ENCODE data around the gene AMBP.

Gene AMBP

DNA sequence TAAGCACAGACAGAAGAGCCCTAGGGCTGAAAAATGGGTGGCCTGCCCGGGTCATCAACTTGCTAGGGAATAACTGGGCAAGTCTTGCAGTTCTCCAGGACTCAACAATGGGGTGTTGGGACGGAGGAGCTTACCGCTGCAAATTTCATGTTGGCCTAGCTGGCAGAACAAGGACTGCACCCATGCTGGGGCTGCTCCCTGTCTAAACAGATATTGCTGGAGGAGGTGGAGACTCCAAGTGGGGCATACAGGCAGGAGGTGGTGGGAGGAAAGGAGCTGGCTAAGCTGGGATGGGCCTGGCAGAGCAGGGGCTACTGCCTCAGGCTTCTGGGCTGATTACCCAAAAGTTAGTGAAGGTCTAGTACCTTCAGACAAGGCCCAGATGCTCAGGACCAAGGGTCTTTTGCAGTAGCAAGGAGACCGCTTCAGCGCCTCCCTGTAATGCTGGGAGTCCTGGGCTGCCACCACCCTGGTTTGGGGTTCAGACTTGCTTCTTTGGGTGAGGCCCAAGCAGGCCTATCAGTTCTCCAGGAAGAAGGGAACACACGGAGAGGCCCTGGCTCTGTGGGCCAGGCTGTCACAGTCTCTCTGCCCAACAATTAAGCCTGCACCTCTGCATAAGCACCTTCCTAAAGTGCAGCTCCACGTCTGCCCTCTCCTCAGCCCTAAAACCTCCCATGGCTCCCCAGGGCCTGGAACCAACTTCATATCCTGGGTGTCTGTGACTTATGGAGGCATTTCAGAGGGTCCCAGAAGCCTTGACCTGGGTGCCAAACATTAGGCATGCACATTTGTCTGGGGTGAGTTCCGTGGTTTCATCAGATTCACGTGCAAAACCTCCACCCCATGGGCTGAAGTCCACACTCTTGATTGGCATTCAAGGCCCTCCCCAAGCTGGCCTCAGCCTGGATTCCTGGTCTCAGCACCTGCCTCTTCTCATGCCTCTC, 45.2 kb upstream of the AMBP start:
- H3K4me3 ChIP-seq (ENCODE audit: low read depth, low read length): no peak overlapping the region
- TF ChIP-seq, protein P1, sequence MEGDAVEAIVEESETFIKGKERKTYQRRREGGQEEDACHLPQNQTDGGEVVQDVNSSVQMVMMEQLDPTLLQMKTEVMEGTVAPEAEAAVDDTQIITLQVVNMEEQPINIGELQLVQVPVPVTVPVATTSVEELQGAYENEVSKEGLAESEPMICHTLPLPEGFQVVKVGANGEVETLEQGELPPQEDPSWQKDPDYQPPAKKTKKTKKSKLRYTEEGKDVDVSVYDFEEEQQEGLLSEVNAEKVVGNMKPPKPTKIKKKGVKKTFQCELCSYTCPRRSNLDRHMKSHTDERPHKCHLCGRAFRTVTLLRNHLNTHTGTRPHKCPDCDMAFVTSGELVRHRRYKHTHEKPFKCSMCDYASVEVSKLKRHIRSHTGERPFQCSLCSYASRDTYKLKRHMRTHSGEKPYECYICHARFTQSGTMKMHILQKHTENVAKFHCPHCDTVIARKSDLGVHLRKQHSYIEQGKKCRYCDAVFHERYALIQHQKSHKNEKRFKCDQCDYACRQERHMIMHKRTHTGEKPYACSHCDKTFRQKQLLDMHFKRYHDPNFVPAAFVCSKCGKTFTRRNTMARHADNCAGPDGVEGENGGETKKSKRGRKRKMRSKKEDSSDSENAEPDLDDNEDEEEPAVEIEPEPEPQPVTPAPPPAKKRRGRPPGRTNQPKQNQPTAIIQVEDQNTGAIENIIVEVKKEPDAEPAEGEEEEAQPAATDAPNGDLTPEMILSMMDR (IDR thresholded peaks at IDR 0.05; ENCODE audit: control insufficient read depth, extremely low read depth, insufficient read depth): no peak
- DNase-seq (ENCODE audit: low read depth): no peak

DNA sequence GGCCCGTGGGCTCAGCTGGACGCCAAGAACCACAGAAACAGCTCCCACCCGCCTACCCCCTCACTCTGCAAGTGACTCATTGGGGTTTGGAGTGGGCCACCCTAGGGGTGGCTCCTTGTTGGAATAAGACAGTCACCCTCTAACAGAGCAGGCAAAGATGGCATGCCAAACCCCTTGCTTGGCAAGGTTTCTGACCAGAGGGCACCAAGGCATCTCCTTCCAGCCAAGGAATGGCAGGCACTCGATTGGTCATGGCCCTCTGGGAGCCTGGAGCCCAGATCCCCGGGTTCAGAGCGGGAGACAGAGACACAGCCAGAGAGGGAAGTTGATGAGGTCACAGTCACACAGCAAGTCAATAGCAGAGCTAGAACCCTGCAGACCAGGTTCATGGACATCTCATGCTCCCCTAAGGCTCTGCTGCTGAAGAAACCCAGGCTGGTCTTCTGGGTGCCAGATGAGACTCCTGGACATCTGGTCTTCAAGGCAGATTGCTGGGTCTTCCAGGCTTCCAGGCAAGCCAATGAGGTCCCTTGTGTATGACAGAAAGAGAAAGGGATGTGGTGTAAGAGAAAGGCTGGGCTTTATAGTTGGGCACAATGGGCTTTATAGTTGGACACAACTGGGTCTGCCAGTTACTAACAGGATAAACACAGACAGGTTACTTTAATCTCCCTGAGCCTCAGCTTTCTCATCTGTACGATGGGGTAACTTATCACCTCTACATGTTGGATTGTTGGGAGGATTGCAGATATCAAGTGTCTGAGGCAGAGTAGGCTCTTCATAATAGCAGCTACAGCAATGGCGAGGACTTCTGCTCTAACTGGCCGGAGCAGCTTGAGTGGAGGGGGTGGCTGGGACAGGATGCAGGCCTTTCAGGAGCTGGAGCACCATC, 44.3 kb upstream of the AMBP start:
- DNase-seq (ENCODE audit: low read depth): no peak
- no peak overlapping the region for H3K4me3 ChIP-seq (ENCODE audit: low read depth, low read length)
- TF ChIP-seq, protein P1 (IDR thresholded peaks at IDR 0.05; ENCODE audit: control insufficient read depth, extremely low read depth, insufficient read depth): no peak

DNA sequence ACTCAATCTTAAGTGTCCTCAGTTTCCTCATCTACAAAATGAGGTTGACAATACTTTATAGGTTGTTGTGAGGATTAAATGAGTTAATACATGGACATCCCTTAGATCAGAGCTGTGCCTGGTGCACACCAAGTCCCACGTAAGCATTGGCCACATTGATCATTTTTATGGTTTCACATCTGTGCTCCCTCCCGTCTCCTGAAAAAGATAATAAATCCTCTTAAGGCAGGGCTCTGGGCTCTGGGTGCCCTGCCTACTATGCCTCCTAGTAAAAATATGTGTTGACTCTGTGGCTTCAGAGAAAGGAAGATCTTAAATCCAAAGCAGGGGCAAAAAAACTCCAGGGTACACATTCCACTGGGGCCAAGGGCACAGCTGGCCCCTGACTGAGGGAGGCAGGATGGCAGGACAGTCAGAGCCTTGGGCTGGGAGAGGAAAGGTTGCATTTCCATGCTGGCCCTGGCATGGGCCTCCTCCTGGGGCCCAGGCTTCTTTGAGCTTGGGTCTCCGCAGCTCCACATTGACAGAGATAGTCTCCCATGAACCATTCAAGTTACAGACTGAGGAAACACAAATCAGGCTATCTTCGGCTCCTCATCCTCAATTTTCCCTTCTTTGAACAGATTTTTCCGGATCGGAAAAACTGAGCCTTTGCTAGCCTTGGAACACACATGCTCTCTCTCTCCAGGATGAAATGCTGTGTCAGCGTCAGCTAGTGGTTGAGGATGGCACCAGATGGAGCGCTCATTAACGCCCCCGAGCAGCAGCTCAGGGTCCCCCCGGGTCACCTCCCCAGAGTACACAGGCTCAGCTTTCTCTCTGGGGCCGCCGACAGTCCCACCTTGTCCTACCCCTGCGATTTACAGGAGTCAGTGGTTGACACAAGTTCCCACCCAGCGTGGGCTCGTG, 43.4 kb upstream of the AMBP start:
- H3K4me3 ChIP-seq (ENCODE audit: low read depth, low read length): no peak overlapping the region
- DNase-seq (ENCODE audit: low read depth): no peak
- TF ChIP-seq, protein P1 (IDR thresholded peaks at IDR 0.05; ENCODE audit: control insufficient read depth, extremely low read depth, insufficient read depth): no peak

DNA sequence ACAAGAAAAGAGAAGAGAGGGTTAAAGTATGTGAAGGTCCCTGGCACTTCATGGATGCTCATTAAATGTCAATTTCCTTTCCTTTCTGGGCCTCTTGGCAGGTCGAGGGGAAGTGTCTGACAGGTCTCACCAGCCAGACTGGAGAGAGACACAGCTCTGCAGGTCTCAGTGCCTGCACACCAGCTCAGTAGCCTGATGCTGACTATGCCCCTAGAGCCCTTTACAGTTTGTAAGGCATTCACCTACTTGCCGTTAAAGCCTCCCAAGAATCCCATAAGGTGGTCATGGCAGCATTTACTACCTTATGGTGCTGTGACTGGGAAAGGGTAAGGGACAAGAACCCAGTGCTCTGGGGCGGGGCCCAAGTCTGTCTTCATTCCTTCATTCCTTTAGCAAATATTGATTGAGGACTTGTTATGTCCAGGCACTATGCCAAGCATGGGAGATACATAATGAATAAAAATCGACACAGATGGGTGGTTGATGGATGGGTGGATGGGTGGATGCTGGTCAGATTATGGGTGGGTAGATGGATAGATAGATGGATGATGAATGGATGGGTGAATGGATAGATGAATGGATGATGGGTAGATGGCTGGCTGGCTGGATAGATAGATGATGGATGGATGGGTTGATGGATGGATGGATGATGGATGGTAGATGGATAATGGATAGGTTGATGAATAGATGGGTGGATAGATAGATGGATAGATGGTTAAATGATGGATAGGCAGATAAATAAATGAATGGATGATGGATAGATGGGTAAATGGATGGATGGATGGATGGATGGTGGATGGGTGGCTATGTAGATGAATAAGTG, 42.3 kb upstream of the AMBP start:
- H3K4me3 ChIP-seq (ENCODE audit: low read depth, low read length): no peak overlapping the region
- no peak for DNase-seq (ENCODE audit: low read depth)
- TF ChIP-seq, protein P1 (IDR thresholded peaks at IDR 0.05; ENCODE audit: control insufficient read depth, extremely low read depth, insufficient read depth): no peak

DNA sequence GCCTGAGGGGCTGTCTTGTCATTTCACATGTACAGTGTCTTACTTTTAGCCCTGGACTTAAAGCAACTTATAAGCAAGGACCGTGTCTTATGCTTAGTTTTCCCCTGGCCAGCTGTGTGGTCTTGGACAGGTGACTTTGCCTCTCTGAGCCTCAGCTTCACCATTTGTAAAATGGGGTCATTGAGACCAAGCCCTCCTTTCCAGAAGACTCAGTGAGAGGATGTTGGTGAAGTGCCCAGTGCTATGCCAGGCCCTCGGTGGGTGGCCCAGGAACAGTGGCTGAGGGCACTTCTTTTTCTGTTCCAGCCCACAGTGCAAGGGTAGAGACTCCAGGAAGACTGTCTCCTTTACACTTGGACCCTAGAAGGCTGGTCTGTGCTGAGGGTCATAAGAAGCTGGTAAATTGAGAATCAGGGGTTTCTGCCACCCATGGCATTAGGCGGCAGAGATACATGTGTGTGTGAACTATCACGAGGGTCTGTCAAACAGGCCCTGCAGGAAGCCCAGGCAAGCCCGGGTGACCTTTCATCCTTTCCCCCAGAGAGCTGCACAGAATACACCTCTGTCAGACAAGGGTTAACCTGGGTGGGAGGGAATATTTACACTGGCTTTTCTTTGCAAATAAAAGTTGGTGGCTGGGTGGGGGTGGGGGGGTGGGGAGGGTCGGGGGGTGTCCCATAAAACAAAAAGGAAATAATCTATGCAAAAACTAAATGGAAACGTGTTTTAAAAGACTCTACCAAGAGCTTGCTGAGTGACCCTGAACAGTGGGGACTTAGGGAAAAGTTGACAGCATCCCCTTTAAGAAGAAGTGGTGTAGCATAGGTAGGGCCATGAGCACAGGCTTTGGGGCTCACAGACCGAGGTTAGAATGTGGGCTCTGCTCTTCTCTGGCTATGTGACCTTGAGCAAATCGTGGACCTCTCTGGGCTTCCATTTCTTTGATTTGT, 41.4 kb upstream of the AMBP start:
- TF ChIP-seq, protein P1 (IDR thresholded peaks at IDR 0.05; ENCODE audit: control insufficient read depth, extremely low read depth, insufficient read depth): no peak
- DNase-seq (ENCODE audit: low read depth): no peak
- H3K4me3 ChIP-seq (ENCODE audit: low read depth, low read length): no peak overlapping the region
